Suprapubic skin (tissue), 4 donors: ENCODE results near the gene TNFAIP2. TPM values are rescaled to one million over a fixed set of nuclear protein-coding genes. Genes with fewer than 3 reads are reported as not detected.

Experiments
- DNase-seq, 2 donors: peaks; one replicate each; pipeline ENCODE4 v3.0.0-alpha.2; 2019; ENCODE audit warnings: low spot score in 2 of 2
- H3K27ac ChIP-seq: fragments of 200-600 bp; sonication (generic); one replicate; pipeline ENCODE4 v1.5.1; 2019
- H3K27me3 ChIP-seq: fragments of 200-600 bp; sonication (generic); one replicate; pipeline ENCODE4 v1.5.1; 2019
- H3K36me3 ChIP-seq: fragments of 200-600 bp; sonication (generic); one replicate; pipeline ENCODE4 v1.5.1; 2019
- H3K4me1 ChIP-seq: fragments of 200-600 bp; sonication (generic); one replicate; pipeline ENCODE4 v1.5.1; 2019
- H3K4me3 ChIP-seq: fragments of 200-600 bp; sonication (generic); one replicate; pipeline ENCODE4 v1.5.1; 2019; ENCODE audit warnings: mild to moderate bottlenecking
- H3K9me3 ChIP-seq: fragments of 200-600 bp; sonication (generic); one replicate; pipeline ENCODE4 v1.5.1; 2019
- EP300 ChIP-seq: sonication (generic); formaldehyde crosslinking; IDR thresholded peaks from one replicate; pipeline ENCODE4 v1.6.1; 2017; ENCODE audit warnings: antibody characterized with exemption
- POLR2A ChIP-seq, 2 donors: fragments of 450-650 bp; IDR thresholded peaks; one replicate each; pipeline ENCODE4 v1.6.1; 2017; ENCODE audit warnings: antibody characterized with exemption in 2 of 2, mild to moderate bottlenecking in 2 of 2, moderate library complexity in 2 of 2
- POLR2AphosphoS5 ChIP-seq, 3 donors: sonication (generic); formaldehyde crosslinking; IDR thresholded peaks; one replicate each; pipeline ENCODE4 v1.6.1; 2017; ENCODE audit warnings: antibody characterized with exemption in 3 of 3
- WGBS: methylation state at CpG from one replicate; pipeline ENCODE4 v1.1.5; 2018; 5-methylcytosine and 5-hydroxymethylcytosine counted together
- total RNA-seq, 4 donors: library from RNA; depleted of rRNA; stranded (reverse); fragments of >200 nt; gene quantifications; one replicate each; pipeline ENCODE4 v1.1.0, GENCODE V29; 2016
- TF ChIP-seq, protein P1 (sequence below), 2 donors: fragments of 200-600 bp in 1 of 2; fragments of 450-650 bp in 1 of 2; sonication (generic) in 1 of 2; IDR thresholded peaks; one replicate each; pipeline ENCODE4 v1.5.1; 2016 to 2019; ENCODE audit warnings: antibody characterized with exemption in 2 of 2, mild to moderate bottlenecking in 1 of 2, moderate library complexity in 1 of 2

The TNFAIP2 gene
- total RNA-seq, 4 donors from 2014 or later = 11.9 to 23.3 (median 16.4) TPM

DNA sequence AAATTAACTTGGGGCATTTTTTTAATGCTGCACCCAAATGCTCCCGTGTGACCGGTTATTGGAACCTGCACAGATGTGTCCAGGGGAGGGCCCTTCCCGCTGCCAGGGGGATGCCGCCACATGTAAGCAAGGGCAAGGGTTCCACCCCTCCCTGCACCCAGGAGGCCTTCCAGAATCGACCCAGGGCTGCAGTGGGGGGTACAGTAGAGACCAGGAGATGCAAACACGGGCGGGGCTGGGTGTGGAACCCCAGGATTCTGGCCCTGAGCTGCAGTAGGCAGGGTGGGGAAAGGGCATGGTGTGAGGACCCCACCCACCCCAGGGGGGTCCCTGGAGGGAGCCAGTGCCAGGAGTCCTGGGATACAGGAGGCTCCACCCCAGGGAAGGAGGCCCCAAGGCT lies 54.1 kb downstream of the TNFAIP2 start:
- Histone ChIP-seq H3K9me3 (no peaks in the 10 kb centered on the region), H3K27ac (no peak overlapping the region), H3K36me3 (no peaks in the 10 kb centered on the region), H3K4me1 (peaks cover 12% of the 10 kb centered on the region), H3K4me3 (no peak overlapping the region), H3K27me3 (no peaks in the 10 kb centered on the region)
- DNase-seq = no peak
- WGBS = 64% methylated on average over 7 of the region's 7 CpGs
- TF ChIP-seq POLR2A (IDR thresholded peaks at IDR 0.05) (no peak), POLR2AphosphoS5 (IDR thresholded peaks at IDR 0.05) (no peak), EP300 (no peak)
- TF ChIP-seq, protein P1, sequence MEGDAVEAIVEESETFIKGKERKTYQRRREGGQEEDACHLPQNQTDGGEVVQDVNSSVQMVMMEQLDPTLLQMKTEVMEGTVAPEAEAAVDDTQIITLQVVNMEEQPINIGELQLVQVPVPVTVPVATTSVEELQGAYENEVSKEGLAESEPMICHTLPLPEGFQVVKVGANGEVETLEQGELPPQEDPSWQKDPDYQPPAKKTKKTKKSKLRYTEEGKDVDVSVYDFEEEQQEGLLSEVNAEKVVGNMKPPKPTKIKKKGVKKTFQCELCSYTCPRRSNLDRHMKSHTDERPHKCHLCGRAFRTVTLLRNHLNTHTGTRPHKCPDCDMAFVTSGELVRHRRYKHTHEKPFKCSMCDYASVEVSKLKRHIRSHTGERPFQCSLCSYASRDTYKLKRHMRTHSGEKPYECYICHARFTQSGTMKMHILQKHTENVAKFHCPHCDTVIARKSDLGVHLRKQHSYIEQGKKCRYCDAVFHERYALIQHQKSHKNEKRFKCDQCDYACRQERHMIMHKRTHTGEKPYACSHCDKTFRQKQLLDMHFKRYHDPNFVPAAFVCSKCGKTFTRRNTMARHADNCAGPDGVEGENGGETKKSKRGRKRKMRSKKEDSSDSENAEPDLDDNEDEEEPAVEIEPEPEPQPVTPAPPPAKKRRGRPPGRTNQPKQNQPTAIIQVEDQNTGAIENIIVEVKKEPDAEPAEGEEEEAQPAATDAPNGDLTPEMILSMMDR (IDR thresholded peaks at IDR 0.05) = no peak

GRCh38 chr14:103178521-103178920 lies 55.3 kb downstream of the TNFAIP2 start:
- Histone ChIP-seq H3K4me1 (peaks cover under 1% of the 10 kb centered on the region), H3K4me3 (no peak overlapping the region), H3K36me3 (no peaks in the 10 kb centered on the region), H3K9me3 (no peaks in the 10 kb centered on the region), H3K27ac (no peak overlapping the region), H3K27me3 (no peaks in the 10 kb centered on the region)
- TF ChIP-seq, protein P1 (IDR thresholded peaks at IDR 0.05) = no peak
- TF ChIP-seq POLR2A (IDR thresholded peaks at IDR 0.05) = no peak
- no peak for TF ChIP-seq EP300
- no peak for TF ChIP-seq POLR2AphosphoS5 (IDR thresholded peaks at IDR 0.05)
- no peak for DNase-seq
- 77% methylated on average over 6 of the region's 6 CpGs for WGBS

GRCh38 chr14:103179094-103179493 lies 55.8 kb downstream of the TNFAIP2 start:
- H3K36me3 ChIP-seq = no peaks in the 10 kb centered on the region
- H3K27me3 ChIP-seq = no peaks in the 10 kb centered on the region
- 73% methylated on average over 4 of the region's 5 CpGs for WGBS
- H3K4me1 ChIP-seq = no peaks in the 10 kb centered on the region
- H3K27ac ChIP-seq = no peak overlapping the region
- no peaks in the 10 kb centered on the region for H3K9me3 ChIP-seq
- TF ChIP-seq EP300 = no peak
- TF ChIP-seq, protein P1 (IDR thresholded peaks at IDR 0.05) = no peak
- TF ChIP-seq POLR2A (IDR thresholded peaks at IDR 0.05) = no peak
- no peak for TF ChIP-seq POLR2AphosphoS5 (IDR thresholded peaks at IDR 0.05)
- no peak for DNase-seq
- H3K4me3 ChIP-seq = no peak overlapping the region

DNA sequence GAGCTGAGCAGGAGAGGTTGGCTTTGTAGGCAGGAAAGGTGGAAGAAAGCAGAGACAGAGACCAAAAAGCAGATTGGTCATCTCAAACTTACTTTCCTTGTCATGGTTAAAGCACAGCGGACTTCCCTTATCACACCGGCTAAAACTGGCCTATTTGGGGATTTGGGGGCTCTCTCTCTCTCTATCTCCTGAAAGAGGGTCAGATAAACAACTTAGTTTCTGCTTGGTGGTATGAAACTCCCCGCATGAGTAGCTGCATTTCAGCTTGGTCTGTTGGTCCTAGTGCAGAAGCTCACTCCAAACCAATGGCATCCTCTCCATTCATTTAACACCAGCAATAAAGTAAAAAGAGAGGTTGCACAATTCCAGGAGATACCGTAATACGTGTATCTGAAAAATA lies 57.1 kb downstream of the TNFAIP2 start:
- Histone ChIP-seq H3K27me3 (no peaks in the 10 kb centered on the region), H3K4me1 (peaks cover 5% of the 10 kb centered on the region), H3K27ac (no peak overlapping the region), H3K9me3 (no peaks in the 10 kb centered on the region), H3K36me3 (no peaks in the 10 kb centered on the region), H3K4me3 (no peak overlapping the region)
- no peak for DNase-seq
- WGBS = 95% methylated on average over 5 of the region's 5 CpGs
- TF ChIP-seq POLR2AphosphoS5 (IDR thresholded peaks at IDR 0.05) (no peak), EP300 (no peak), POLR2A (IDR thresholded peaks at IDR 0.05) (no peak)
- TF ChIP-seq, protein P1 (IDR thresholded peaks at IDR 0.05) = no peak

DNA sequence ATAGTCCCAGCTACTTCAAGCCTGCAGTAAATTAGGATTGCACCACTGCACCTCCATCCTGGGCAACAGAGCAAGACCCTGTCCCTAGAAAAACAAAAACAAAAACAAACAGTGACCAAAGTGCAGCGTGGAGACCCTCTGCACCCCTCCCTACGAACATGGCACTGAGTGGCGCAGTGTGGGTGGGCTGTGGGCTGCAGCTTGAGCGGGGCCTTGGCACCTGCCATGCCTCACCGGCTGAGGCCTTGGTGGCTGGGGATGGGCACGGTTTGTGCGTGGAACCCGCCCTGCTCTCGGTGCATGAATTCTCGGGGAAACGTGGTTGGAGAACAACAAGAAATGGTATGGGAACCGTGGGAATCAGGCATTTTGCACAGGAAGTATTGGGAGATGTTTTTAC lies 60.8 kb downstream of the TNFAIP2 start:
- 82% methylated on average over 12 of the region's 12 CpGs for WGBS
- no peaks in the 10 kb centered on the region for H3K9me3 ChIP-seq
- H3K36me3 ChIP-seq = no peaks in the 10 kb centered on the region
- H3K27me3 ChIP-seq = peaks cover 5% of the 10 kb centered on the region
- TF ChIP-seq, protein P1 (IDR thresholded peaks at IDR 0.05) = no peak
- no peak for TF ChIP-seq POLR2A (IDR thresholded peaks at IDR 0.05)
- TF ChIP-seq POLR2AphosphoS5 (IDR thresholded peaks at IDR 0.05) = no peak
- no peak for TF ChIP-seq EP300
- H3K4me1 ChIP-seq = peaks cover 24% of the 10 kb centered on the region
- no peak overlapping the region for H3K27ac ChIP-seq
- H3K4me3 ChIP-seq = no peak overlapping the region
- DNase-seq = peak in 1 of 2 donors; percentile 35
